ENCODE data around the gene KSR2.

GRCh38 chr12:117589021-117589420 is 379.8 kb downstream of the KSR2 start:
- TF ChIP-seq CTCF (conservative IDR thresholded peaks at IDR 0.05) (no peak), EZH2 (IDR thresholded peaks at IDR 0.05; ENCODE audit: low read depth) (no peak)
